HG02840 (cell line): Measurements from ENCODE around the gene LHFPL2.

Experiments
- ATAC-seq: cut with Tn5 transposase; IDR thresholded peaks from one replicate; pipeline ENCODE4 v1.9.1; 2021; ENCODE audit warnings: mild to moderate bottlenecking, moderate library complexity, moderate number of reproducible peaks; ENCODE audit not compliant: unreplicated experiment, low FRiP score

Gene LHFPL2

GRCh38 chr5:78552729-78553342 lies 95.7 kb downstream of the LHFPL2 start:
- ATAC-seq: no peak

- no peak for ATAC-seq
These were observed 97.7 kb downstream of the LHFPL2 start for GRCh38 chr5:78550891-78551290.

GRCh38 chr5:78549043-78549442 lies 99.5 kb downstream of the LHFPL2 start:
- ATAC-seq: no peak

- ATAC-seq: no peak
These were observed 100.6 kb downstream of the LHFPL2 start for GRCh38 chr5:78547731-78548615.

GRCh38 chr5:78547183-78547582 lies 101.4 kb downstream of the LHFPL2 start:
- ATAC-seq: no peak

- no peak for ATAC-seq
These were observed 102.1 kb downstream of the LHFPL2 start for GRCh38 chr5:78546276-78546996.

- ATAC-seq: no peak
These were observed 103.2 kb downstream of the LHFPL2 start for GRCh38 chr5:78545406-78545805.

GRCh38 chr5:78544561-78545201 lies 103.9 kb downstream of the LHFPL2 start:
- ATAC-seq: no peak

GRCh38 chr5:78543916-78544315 lies 104.7 kb downstream of the LHFPL2 start:
- ATAC-seq: no peak

GRCh38 chr5:78543292-78543691 lies 105.3 kb downstream of the LHFPL2 start:
- ATAC-seq: no peak

GRCh38 chr5:78542321-78542840 lies 106.2 kb downstream of the LHFPL2 start:
- no peak for ATAC-seq

- no peak for ATAC-seq
These were observed 107.4 kb downstream of the LHFPL2 start for GRCh38 chr5:78541086-78541654.

- no peak for ATAC-seq
These were observed 108.1 kb downstream of the LHFPL2 start for GRCh38 chr5:78540335-78541085.

GRCh38 chr5:78538240-78538850 lies 110.2 kb downstream of the LHFPL2 start:
- ATAC-seq: no peak

GRCh38 chr5:78537821-78538220 lies 110.8 kb downstream of the LHFPL2 start:
- no peak for ATAC-seq

GRCh38 chr5:78537411-78537810 lies 111.2 kb downstream of the LHFPL2 start:
- no peak for ATAC-seq

- ATAC-seq: no peak
These were observed 111.8 kb downstream of the LHFPL2 start for GRCh38 chr5:78536661-78537196.

- no peak for ATAC-seq
These were observed 113.7 kb downstream of the LHFPL2 start for GRCh38 chr5:78534905-78535200.
